ES-I3 (cell line): ENCODE measurements around the gene FRS2.

ENCODE experiments used
- H3K36me3 ChIP-seq: 2 replicates; pipeline ENCODE4 v1.6.1; 2013; ENCODE audit warnings: mild to moderate bottlenecking, low read length, control low read depth, moderate library complexity; ENCODE audit not compliant: insufficient read depth
- H3K4me1 ChIP-seq: 2 replicates; pipeline ENCODE4 v1.6.1; 2013; ENCODE audit warnings: mild to moderate bottlenecking, control low read depth, low read length; ENCODE audit not compliant: insufficient read depth
- H3K9ac ChIP-seq: 2 replicates; pipeline ENCODE4 v1.6.1; 2013; ENCODE audit warnings: low read depth, mild to moderate bottlenecking, low read length, moderate library complexity
- H3K9me3 ChIP-seq: 2 replicates; pipeline ENCODE4 v1.6.1; 2013; ENCODE audit warnings: mild to moderate bottlenecking, low read length, moderate library complexity; ENCODE audit not compliant: control insufficient read depth, insufficient read depth

Gene FRS2

GRCh38 chr12:69516950-69517349 is 46.8 kb downstream of the FRS2 start:
- H3K4me1 ChIP-seq, result peaks cover 8% of the 10 kb centered on the region; the same call in 1 of the 2 replicates
- H3K36me3 ChIP-seq, result no peaks in the 10 kb centered on the region
- no peaks in the 10 kb centered on the region for H3K9me3 ChIP-seq
- no peak overlapping the region for H3K9ac ChIP-seq

GRCh38 chr12:69517406-69517805 is 47.2 kb downstream of the FRS2 start:
- Histone ChIP-seq H3K4me1 (peaks cover 5% of the 10 kb centered on the region; the same call in 1 of the 2 replicates), H3K9ac (no peak overlapping the region), H3K9me3 (no peaks in the 10 kb centered on the region), H3K36me3 (no peaks in the 10 kb centered on the region)

DNA sequence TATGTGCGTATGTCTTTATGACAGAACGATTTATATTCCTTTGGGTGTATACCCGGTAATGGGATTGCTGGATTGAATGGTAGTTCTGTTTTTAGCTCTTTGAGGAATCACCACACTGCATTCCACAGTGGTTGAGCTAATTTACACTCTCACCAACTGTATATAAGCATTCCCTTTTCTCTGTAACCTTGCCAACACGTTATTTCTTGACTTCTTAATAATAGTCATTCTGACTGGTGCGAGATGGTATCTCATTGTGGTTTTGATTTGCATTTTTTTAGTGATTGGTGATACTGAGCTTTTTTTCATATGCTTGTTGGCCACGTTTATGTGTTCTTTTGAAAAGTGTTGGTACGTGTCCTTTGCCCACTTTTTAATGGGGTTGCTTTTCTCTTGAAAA is 49.7 kb downstream of the FRS2 start:
- H3K4me1 ChIP-seq, result peaks cover 5% of the 10 kb centered on the region; the same call in 1 of the 2 replicates
- H3K9ac ChIP-seq, result no peak overlapping the region
- no peaks in the 10 kb centered on the region for H3K36me3 ChIP-seq
- H3K9me3 ChIP-seq, result no peaks in the 10 kb centered on the region; the same call in 1 of the 2 replicates

DNA sequence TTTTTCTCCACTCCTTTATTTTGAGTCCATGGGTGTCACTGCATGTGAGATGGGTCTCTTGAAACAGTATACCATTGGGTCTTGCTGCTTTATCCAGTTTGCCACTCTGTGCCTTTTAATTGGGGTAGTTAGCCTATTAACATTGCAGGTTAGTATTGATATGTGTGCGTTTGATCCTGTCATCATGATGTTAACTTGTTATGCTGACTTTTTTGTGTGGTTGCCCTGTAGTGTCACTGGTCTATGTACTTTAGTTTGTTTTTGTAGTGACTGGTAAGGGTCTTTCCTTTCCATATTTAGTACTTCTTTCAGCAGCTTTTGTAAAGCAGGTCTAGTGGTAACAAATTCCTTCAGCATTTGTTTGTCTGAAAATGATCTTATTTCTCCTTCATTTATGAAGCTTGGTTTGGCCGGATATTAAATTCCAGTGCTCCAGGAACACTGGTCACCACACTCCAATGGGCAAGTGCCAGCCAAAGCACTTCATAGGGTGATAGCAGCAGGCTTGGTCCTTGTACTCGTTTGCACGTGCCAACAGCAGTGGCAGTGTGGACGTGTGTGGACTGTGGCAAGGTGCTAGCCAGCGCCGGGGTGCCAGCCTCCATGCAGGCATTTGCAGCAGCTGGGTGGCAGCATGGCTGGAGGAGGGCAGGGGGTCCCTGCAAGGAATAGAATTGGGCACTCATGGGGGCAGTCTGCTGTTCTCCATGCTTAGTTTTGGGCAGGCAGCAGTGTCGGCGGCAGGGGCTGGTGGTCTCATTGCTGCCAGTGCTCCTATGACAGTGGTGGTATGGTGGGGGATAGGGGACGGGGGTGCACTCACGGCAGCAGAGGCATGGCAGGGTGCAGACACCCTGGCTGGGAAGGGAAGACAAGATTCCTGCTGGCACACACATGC is 53.5 kb downstream of the FRS2 start:
- no peak overlapping the region for H3K9ac ChIP-seq
- H3K4me1 ChIP-seq, result peaks cover 3% of the 10 kb centered on the region; the same call in 1 of the 2 replicates
- no peaks in the 10 kb centered on the region; the same call in 1 of the 2 replicates for H3K9me3 ChIP-seq
- no peaks in the 10 kb centered on the region for H3K36me3 ChIP-seq

- peaks cover 3% of the 10 kb centered on the region; the same call in 1 of the 2 replicates for H3K4me1 ChIP-seq
Observed at GRCh38 chr12:69524331-69524630, 54.1 kb downstream of the FRS2 start.

DNA sequence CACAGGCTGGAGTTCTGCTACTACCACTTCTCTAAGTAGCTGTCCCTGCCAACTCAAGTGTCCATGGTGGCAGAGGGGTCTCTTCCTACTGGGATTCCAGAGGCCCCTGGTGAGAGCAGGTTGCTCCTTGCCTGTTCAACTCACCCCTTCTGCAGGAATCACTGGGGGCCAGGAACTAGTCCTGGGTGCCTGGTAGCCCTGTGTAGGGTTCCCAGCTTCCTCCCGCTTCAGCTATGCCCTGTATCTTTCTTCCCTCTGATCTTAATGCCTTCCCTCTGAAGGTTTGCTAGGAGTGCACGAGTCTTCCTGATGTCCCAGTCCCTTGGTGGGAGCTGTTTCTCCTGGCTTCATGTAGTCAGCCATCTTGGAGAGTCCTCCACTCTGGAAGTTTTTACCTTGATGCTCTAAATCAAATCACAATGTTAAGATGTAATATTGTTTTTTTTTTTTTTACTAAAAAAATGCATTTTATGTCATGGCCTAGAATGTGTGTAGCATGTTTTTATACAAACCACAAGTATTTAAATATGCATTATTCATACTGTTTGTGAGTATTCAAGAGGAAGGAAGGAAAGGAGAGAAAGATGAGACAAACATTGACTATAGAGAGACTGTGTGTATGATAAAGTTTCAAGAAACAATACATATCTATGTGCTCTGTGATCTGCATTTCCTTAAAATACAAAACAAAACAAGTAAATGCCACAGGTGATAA is 54.7 kb downstream of the FRS2 start:
- Histone ChIP-seq H3K36me3 (no peaks in the 10 kb centered on the region), H3K9ac (no peak overlapping the region), H3K9me3 (no peaks in the 10 kb centered on the region; the same call in 1 of the 2 replicates), H3K4me1 (peaks cover 3% of the 10 kb centered on the region; the same call in 1 of the 2 replicates)

More at GRCh38 chr12:69524331-69524630, 54.1 kb downstream of the FRS2 start:
- Histone ChIP-seq H3K9ac (no peak overlapping the region), H3K9me3 (no peaks in the 10 kb centered on the region; the same call in 1 of the 2 replicates), H3K36me3 (no peaks in the 10 kb centered on the region)

DNA sequence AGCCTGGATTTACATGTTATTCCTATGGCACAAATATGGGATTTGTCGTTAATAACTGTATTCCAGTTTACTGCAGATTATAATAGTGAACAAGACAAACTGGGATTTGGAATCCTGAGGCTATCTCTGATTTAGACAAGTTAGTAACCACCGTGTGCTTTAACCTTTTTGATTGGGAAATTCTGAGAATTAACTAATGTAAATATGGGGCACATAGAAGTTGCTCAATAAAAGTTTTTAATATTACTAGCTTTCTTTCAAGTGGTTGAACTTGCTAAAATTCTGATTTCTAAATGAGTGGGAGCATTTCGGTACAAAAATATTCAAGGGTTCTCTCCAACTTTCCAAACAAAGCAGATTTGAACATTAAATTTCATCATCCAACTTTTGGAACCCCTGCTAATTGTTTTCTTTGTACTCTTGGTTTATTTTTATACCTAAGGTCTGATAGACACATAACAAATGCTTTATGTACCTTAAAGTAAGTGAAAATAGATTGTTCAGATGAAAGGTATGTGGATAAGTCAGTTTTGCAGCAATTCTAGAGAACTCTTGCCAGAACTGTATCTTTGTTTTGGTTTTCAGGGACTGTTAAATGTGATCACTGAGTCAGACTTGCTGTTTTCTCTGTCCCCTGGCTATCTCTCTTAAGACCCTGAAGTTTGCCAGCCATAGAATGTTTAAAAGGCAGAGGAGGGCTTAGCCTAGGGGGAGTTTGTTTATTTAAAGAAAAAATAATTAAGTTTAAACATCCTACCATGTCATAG is 57.5 kb downstream of the FRS2 start:
- Histone ChIP-seq H3K36me3 (no peaks in the 10 kb centered on the region), H3K9ac (no peak overlapping the region), H3K9me3 (no peaks in the 10 kb centered on the region; the same call in 1 of the 2 replicates), H3K4me1 (peaks cover 3% of the 10 kb centered on the region; the same call in 1 of the 2 replicates)

GRCh38 chr12:69529021-69529420 is 58.8 kb downstream of the FRS2 start:
- Histone ChIP-seq H3K9ac (no peak overlapping the region), H3K36me3 (no peaks in the 10 kb centered on the region), H3K4me1 (peaks cover 9% of the 10 kb centered on the region; the same call in 1 of the 2 replicates), H3K9me3 (no peaks in the 10 kb centered on the region; the same call in 1 of the 2 replicates)

GRCh38 chr12:69533844-69534243 is 63.7 kb downstream of the FRS2 start:
- H3K9me3 ChIP-seq, result no peaks in the 10 kb centered on the region
- 0 out of 2 replicates have a peak, but pooled peaks cover 15% of the 10 kb centered on the region for H3K4me1 ChIP-seq
- H3K9ac ChIP-seq, result no peak overlapping the region
- no peaks in the 10 kb centered on the region for H3K36me3 ChIP-seq

GRCh38 chr12:69534389-69534822 is 64.2 kb downstream of the FRS2 start:
- no peaks in the 10 kb centered on the region for H3K9me3 ChIP-seq
- H3K4me1 ChIP-seq, result 0 out of 2 replicates have a peak, but pooled peaks cover 15% of the 10 kb centered on the region
- no peaks in the 10 kb centered on the region for H3K36me3 ChIP-seq
- H3K9ac ChIP-seq, result no peak overlapping the region

DNA sequence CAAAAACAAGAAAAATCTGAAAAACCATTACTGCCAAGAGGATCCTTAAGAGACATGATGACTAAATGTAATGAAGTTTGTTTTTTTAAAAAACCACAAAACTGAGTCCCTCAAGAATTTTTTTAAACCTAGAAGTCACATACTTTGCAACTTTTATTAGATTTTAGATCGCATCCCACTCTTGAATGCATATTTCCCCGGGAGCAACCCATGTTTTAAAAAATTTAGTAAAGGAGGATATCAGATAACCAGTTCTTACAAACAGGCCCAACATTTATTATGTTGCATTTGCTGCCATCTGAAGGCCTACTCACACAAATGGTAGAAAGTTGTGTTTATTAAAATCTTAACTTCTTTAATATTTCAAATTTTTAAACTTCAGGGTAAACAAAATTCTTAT is 70.8 kb downstream of the FRS2 start:
- H3K9ac ChIP-seq, result no peak overlapping the region
- no peaks in the 10 kb centered on the region; the same call in 1 of the 2 replicates for H3K9me3 ChIP-seq
- no peaks in the 10 kb centered on the region for H3K4me1 ChIP-seq
- no peaks in the 10 kb centered on the region; the same call in 1 of the 2 replicates for H3K36me3 ChIP-seq

DNA sequence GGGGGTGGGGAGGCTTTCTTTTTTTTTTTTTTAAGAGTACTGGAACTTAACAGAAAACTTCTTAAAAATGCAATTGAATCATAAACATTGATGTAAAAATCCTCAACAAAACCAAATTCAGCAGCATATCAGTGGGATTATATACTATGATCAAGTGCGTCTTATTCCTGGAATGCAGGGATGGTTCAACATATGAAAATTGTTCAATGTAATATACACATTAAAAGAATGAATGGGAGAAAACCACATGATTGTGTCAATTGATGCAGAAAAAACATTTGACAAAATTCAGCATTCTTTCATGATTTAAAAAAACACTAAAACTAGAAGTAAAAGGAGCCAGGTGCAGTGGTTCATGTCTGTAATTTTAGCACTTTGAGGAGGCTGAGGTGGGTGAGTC is 73.9 kb downstream of the FRS2 start:
- no peak overlapping the region for H3K9ac ChIP-seq
- no peaks in the 10 kb centered on the region; the same call in 1 of the 2 replicates for H3K36me3 ChIP-seq

DNA sequence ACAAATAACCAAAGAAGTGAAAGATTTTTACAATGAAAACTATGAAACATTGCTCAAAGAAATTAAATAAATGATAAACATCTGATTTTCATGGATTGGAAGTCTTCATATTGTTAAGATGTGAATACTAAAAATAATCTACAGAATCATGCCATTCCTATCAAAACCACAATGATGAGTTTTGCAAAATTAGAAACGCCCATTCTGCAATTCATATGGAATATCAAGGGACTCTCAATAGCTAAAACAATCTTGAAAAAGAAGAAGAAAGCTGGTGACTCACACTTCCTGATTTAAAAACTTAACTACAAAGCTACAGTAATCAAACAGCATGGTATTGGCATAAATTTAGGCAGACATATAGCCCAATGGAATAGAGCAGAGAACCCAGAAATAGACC is 74.9 kb downstream of the FRS2 start:
- no peaks in the 10 kb centered on the region for H3K4me1 ChIP-seq
- H3K9ac ChIP-seq, result no peak overlapping the region
- no peaks in the 10 kb centered on the region; the same call in 1 of the 2 replicates for H3K36me3 ChIP-seq
- H3K9me3 ChIP-seq, result no peaks in the 10 kb centered on the region; the same call in 1 of the 2 replicates

More for the DNA sequence above, 73.9 kb downstream of the FRS2 start:
- H3K4me1 ChIP-seq, result no peaks in the 10 kb centered on the region
- H3K9me3 ChIP-seq, result no peaks in the 10 kb centered on the region; the same call in 1 of the 2 replicates
